GM19397 (cell line): ENCODE data around the gene RABGEF1.
"Not testable (repeated sequence)": the region's sequence is repeated elsewhere in the genome, so short reads cannot be mapped to it uniquely, and the experiment has no call there.

Experiments used
- ATAC-seq: cut with Tn5 transposase; IDR thresholded peaks from one replicate; pipeline ENCODE4 v1.9.1; 2021; ENCODE audit warnings: mild to moderate bottlenecking, moderate library complexity; ENCODE audit not compliant: unreplicated experiment

RABGEF1 gene

DNA sequence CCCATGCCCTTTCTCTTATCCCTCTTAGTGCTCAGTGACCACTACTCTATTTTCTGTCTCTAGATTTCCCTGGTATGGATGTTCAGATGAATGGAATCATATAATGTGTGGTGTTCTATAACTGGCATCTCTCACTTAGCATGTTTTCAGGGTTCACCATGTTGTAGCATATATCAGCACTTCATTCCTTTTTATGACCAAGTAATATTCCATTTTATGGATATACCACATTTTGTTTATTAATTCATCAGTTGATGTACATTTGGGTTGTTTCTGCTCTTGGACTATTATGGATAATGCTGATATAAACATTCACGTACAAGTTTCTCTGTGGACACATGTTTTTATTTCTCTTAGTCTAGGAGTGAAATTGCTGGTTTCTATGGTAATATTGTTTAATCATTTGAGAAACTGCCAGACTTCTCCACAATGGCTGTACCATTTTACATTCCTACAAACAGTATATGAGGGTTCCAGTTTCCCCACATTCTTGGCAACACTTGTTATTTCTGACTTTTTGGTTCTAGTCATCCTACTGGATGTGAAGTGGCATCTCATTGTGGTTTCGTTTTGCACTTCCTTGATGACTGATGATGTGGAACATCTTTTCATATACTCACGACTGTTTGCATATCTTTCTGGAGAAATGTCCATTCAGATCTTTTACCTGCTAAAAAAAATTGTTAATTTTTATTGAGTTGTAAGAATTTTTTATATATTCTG lies 23.3 kb downstream of the RABGEF1 start:
- not testable (repeated sequence) for ATAC-seq

DNA sequence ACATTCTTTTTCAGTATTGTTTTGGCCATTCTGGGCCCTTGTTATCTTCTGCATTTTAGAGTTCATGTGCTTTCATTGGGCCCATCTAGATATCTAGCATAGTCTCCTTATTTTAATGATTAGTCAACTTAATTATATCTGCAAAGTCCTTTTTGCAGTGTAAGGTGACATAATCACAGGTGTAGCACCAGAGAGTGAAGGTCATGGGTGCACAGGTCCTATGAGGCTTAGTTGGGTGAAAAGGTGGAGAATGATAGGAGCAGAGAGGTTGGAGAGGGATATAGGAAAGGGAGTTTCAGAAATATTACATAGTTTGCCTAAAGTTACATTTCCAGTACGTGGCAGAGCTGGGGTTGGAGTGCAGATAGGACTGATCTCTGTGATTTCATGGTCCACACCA lies 24.4 kb downstream of the RABGEF1 start:
- not testable (repeated sequence) for ATAC-seq

- ATAC-seq, result not testable (repeated sequence)
Measured at GRCh38 chr7:66765322-66766025, 24.9 kb downstream of the RABGEF1 start.

DNA sequence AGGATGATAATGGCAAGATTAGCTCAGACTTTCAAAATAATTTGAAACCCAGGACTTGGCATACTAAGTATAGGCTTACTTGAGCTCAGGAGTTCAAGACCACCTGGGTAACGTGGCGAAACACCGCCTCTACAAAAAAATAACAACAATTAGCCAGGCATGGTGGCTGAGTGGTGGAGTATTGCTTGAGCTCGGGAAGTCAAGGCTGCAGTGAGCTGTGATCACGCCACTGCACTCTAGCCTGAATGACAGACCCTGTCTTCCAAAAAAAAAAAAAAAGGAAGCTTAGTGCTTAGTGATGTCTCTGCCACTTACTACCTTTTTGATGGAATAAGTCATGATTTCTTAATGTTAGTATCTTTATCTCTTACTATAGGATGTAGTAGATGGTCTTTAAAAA lies 25.5 kb downstream of the RABGEF1 start:
- no peak for ATAC-seq

- ATAC-seq, result not testable (repeated sequence)
Measured at GRCh38 chr7:66767486-66767885, 27.0 kb downstream of the RABGEF1 start.

DNA sequence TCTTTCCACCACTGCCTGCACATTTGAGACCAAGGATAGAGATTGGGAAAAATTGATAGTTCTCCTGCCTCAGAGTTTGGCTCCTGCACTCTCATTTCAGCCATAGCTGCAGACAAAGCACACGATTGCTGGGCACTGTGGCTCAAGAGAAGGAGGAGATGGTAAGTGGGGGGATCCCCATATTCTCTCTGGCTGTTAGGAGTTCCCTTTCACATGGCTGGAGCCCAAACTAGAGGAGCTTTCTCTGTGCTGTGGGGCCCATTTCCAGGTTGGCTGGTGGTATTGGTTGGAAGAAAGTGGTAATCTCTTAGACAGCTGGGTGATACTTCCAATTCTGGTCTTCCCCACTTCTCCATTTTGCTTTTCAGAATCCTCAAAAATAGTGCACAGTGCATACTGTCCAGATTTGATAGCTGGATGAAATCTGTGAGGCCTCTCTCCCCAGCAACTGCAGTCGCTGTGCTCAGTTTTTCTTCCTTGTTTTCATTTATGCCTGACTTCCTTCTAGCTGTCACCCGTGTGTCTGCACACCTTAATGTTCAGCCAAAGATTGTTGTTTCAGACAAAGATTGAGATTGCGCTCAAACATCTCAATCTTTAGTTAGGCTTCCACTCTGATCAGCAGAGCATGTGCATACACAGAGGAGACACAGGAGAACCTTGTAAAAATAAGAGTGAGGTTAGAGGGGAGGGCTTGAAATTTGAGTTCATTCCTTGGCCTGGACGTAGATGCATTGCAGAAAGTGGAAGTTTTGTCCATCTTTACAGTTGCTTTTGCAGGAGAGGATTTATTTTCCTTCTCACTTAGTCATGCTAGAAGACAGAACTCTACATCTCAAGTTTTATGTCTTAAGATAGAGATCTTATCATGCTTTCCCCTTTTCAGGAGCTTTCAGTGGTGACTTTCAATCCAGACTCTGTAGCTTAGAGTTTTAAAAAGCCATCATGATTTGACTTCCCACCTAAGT lies 28.6 kb downstream of the RABGEF1 start:
- ATAC-seq, result no peak

DNA sequence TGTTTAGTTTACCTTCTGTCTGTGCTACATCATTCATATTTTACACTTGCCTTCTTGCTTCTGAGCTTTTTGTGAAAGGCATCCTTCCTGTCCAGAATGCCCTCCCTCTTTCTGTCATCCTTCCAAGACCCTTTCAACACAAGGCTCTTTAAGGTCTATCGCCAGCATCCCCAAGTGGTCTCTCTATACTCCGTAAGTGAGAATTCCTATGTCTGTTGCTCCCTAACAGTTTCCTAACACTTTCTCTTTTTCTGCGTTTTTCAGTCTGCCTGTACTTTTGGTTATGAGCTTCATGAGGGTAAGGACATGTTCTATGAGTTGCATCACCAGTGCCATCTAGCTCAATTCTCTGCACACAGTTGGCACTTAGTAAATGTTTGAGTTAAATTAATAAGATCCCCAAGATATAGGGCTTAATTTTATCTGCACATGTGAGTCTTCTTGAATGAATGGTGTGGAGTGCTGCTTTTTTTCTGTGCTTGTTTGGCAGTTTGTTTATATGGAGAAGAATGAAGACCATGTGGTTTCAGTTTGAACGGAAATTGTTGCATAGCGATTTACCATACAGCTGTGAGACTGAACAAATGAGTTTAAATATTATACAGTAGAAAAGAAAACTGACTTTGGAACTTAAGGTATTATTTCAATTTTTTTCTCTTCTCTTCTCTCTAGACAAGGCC lies 29.4 kb downstream of the RABGEF1 start:
- no peak for ATAC-seq

DNA sequence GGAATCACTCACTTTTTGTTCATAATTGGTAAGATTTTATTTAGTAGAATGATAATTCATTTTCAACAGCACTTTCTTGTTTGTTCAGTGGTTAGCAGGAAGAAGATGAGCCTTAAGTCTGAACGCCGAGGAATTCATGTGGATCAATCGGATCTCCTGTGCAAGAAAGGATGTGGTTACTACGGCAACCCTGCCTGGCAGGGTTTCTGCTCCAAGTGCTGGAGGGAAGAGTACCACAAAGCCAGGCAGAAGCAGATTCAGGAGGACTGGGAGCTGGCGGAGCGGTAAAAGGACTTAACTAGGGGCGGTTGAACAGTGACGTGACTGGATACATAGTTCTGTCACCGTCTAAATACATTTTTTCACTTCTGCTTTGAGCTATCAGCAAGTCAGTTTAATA lies 31.3 kb downstream of the RABGEF1 start:
- ATAC-seq, result no peak

- ATAC-seq, result not testable (repeated sequence)
Measured at GRCh38 chr7:66773744-66774143, 33.2 kb downstream of the RABGEF1 start.

DNA sequence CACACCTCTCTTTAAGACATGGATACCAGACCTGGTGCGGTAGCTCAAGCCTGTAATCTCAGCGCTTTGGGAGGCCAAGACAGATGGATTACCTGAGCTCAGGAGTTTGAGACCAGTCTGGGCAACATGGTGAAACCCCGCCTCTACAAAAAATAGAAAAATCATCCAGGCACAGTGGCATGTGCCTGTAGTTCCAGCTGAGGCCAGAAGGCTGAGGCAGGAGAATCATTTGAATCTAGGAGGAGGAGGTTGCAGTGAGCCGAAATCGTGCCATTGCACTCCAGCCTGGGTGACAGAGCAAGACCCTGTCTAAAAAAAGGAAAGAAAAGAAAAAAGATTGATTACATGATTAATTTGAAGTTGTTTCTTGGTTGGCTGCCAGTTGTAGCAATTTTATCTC lies 35.9 kb downstream of the RABGEF1 start:
- not testable (repeated sequence) for ATAC-seq

- ATAC-seq, result no peak
Measured at GRCh38 chr7:66776800-66777442, 36.4 kb downstream of the RABGEF1 start.

DNA sequence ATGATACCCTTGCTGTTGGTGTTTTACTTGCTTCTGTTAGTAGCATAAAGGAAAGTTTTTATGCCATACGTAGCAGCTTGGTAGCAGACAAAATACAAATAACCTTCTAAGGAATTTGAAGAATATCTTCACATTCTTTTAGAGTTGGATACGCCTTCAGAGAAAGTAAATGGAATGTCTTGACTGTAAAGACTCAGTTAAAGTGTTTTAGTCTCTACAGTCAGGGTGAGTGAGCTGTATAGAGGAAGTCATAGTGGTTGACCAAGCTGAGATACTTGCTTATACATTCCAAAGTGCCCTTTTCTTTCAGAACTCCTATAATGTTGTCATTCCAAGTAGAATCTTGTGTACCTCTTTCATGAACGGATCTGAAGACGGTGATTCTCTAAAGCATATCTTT lies 37.7 kb downstream of the RABGEF1 start:
- ATAC-seq, result no peak

DNA sequence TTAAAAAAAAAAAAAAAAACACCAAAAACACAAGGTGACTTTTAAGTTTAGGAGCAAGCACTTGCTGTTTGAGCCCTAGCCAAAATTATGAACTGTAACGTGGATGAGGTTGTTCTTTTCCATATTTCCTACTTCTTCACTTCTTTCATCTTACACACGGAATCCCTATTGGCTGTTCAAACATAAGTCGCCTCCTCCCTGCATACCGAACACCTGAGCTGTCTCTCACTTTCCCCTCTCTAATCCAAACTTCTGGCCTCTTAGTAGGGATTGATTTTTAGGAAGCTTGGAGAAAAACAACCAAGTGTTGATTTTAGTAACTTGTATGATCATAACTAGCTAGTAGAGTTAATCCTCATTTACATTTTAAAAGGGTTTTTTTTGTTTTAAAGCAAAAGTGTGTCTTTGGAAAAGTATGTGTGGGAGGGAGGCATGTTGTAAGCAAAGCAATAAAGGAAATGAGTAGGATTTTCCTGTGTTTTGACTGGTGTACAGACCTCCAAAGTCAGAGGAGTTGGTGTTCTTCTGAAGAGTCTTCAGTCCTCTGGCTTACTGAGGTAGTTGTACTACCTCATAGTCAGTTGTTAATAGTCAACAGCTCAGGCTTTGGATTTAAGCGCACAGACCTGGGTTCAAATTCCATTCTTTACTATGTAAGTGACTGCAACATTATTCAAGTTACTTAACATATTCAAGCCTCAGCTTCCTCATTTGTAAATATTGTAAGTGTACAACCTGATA lies 39.3 kb downstream of the RABGEF1 start:
- ATAC-seq, result no peak

GRCh38 chr7:66781408-66782090 lies 41.0 kb downstream of the RABGEF1 start:
- ATAC-seq, result no peak

DNA sequence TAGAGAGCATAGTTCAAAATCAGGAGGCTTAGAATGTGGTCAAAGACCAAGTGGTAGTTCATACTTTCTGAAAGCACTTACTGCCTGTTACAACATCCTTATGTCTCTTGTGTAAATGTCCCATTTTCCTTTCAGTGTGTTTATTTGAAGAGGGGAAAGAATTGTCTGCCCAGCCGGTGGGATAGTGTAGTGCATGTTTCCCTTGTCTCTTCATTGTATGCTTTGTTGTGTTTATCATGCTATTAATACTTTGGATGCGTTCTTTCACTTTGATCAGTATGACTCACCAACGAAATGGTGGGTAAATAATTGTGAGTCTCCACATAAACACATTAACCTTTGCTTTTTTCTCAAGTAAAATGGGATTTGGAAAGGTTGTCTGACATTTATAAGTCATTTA lies 42.3 kb downstream of the RABGEF1 start:
- ATAC-seq, result not testable (repeated sequence)

GRCh38 chr7:66783887-66784595 lies 43.5 kb downstream of the RABGEF1 start:
- not testable (repeated sequence) for ATAC-seq

- no peak for ATAC-seq
Measured at GRCh38 chr7:66790196-66790595, 49.7 kb downstream of the RABGEF1 start.

- ATAC-seq, result no peak
Measured at GRCh38 chr7:66790725-66791124, 50.2 kb downstream of the RABGEF1 start.
